Endothelial cell of umbilical vein (primary cell): ENCODE measurements around the gene JPT2.

Experiments used
- EZH2 ChIP-seq: IDR thresholded peaks from 2 replicates; pipeline ENCODE4 v1.6.1; 2012; ENCODE audit warnings: borderline replicate concordance, low read depth, mild to moderate bottlenecking, moderate library complexity, low read length, inconsistent platforms; ENCODE audit not compliant: severe bottlenecking
- FOS ChIP-seq: IDR thresholded peaks from 2 replicates; pipeline ENCODE4 v1.6.1; 2011; ENCODE audit warnings: mild to moderate bottlenecking, low read length, moderate library complexity, borderline replicate concordance; ENCODE audit not compliant: insufficient read depth
- GATA2 ChIP-seq: IDR thresholded peaks from 2 replicates; pipeline ENCODE4 v1.7.0; 2011; ENCODE audit warnings: low read depth, mild to moderate bottlenecking, moderate library complexity, mixed read lengths, low read length; ENCODE audit not compliant: insufficient read length, insufficient read depth
- JUN ChIP-seq: IDR thresholded peaks from 2 replicates; pipeline ENCODE4 v1.6.1; 2011; ENCODE audit warnings: borderline replicate concordance, low read depth; ENCODE audit not compliant: insufficient read length, insufficient read depth
- MYC ChIP-seq: IDR thresholded peaks from one replicate; pipeline ENCODE4 v1.6.1; 2011; ENCODE audit warnings: mild to moderate bottlenecking, low read depth, low read length
- POLR2A ChIP-seq: IDR thresholded peaks from 2 replicates; pipeline ENCODE4 v1.6.1; 2012; ENCODE audit warnings: low read depth, mild to moderate bottlenecking, control low read depth, low read length
- POLR2AphosphoS5 ChIP-seq: IDR thresholded peaks from 2 replicates; pipeline ENCODE4 v1.6.1; 2012; ENCODE audit warnings: low read depth, mild to moderate bottlenecking, control low read depth, low read length, moderate library complexity; ENCODE audit not compliant: insufficient read depth
- TF ChIP-seq, protein P1 (sequence below), 2 donors: IDR thresholded peaks; 1 replicate in 1 of 2; 2 replicates in 1 of 2; pipeline ENCODE4 v1.5.1; 2011; ENCODE audit warnings: low read length in 2 of 2, mild to moderate bottlenecking in 2 of 2, moderate library complexity in 2 of 2, control low read depth in 1 of 2, inconsistent platforms in 1 of 2, low read depth in 1 of 2; ENCODE audit not compliant: insufficient read depth in 1 of 2; ENCODE audit errors: extremely low read depth in 1 of 2
- TF ChIP-seq, protein P2 (sequence below): IDR thresholded peaks from 2 replicates; pipeline ENCODE4 v1.6.1; 2011; ENCODE audit not compliant: insufficient read depth, insufficient read length

DNA sequence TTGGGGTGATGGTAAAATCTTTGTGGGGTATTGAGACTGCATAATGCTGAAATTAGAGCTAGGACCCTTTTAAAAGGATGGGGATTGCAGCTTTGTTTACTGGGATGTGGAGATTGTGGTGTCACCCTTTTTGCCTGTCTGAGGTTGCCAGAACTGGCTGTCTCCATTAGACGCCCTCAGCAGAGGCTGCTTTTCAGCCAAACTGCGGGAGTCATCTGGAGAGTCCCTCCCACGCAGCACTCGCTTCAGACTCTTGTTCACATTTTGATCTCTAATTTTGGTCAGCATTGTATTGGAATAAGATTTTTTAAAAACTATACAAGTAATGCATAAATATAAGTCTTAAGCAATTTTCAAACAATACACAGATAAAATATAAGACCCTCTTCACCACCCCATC is 27.9 kb upstream of the JPT2 start:
- no peak for TF ChIP-seq EZH2
- TF ChIP-seq, protein P1, sequence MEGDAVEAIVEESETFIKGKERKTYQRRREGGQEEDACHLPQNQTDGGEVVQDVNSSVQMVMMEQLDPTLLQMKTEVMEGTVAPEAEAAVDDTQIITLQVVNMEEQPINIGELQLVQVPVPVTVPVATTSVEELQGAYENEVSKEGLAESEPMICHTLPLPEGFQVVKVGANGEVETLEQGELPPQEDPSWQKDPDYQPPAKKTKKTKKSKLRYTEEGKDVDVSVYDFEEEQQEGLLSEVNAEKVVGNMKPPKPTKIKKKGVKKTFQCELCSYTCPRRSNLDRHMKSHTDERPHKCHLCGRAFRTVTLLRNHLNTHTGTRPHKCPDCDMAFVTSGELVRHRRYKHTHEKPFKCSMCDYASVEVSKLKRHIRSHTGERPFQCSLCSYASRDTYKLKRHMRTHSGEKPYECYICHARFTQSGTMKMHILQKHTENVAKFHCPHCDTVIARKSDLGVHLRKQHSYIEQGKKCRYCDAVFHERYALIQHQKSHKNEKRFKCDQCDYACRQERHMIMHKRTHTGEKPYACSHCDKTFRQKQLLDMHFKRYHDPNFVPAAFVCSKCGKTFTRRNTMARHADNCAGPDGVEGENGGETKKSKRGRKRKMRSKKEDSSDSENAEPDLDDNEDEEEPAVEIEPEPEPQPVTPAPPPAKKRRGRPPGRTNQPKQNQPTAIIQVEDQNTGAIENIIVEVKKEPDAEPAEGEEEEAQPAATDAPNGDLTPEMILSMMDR (IDR thresholded peaks at IDR 0.05; ENCODE audit: extremely low read depth in 1 of 2, insufficient read depth in 1 of 2, low read depth in 1 of 2, low read length in 2 of 2), result no peak
- TF ChIP-seq GATA2, result no peak
- no peak for TF ChIP-seq POLR2A
- no peak for TF ChIP-seq POLR2AphosphoS5
- no peak for TF ChIP-seq JUN
- TF ChIP-seq FOS, result no peak
- TF ChIP-seq, protein P2, sequence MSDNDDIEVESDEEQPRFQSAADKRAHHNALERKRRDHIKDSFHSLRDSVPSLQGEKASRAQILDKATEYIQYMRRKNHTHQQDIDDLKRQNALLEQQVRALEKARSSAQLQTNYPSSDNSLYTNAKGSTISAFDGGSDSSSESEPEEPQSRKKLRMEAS, result no peak
- no peak for TF ChIP-seq MYC
